Midbrain (tissue), 1 donor: Measurements from ENCODE around the gene NCOA5.
A peak's percentile ranks its signal among the peaks of the same experiment; 100 is the strongest.

Experiments used
- DNase-seq: peaks from one replicate; lab custom pipeline; 2025; lab: John Stamatoyannopoulos, UW

The NCOA5 gene

DNA sequence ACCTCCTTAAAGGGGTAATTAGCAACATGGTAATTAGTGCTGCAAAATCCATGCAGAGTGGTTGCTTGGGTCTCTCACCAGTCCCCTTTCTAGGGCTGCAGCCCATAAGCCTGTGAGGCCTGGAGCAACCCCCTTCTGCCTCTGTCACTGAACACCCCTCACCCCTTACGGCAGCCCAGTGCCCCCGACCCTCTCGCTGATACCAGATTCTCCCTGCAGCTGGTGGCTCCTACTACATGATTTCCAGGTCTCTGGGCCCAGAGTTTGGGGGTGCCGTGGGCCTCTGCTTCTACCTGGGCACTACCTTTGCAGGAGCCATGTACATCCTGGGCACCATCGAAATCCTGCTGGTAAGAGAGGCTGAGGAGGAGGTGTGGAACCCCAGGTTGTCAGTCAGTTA lies 52.7 kb downstream of the NCOA5 start:
- DNase-seq, result no peak

DNA sequence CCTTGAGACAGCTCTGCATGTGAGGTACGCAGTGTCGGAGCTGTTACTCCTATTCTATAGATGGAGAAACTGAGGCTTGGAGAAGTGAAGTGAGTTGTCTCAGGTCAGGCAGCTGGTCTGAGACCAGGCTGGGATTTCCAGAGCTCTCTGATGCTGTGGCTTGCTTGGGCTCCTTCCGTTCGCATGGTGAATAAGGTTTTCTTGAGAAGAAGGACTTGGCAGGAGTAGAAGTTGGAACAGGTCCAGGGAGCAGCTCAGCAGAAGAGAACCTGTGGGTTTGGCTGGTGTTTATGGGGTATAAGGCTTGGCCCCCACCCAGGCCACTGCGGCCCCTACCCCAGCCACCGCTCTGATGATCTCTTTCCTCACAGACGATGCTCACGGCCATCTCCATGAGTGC lies 53.4 kb downstream of the NCOA5 start:
- DNase-seq, result no peak

DNA sequence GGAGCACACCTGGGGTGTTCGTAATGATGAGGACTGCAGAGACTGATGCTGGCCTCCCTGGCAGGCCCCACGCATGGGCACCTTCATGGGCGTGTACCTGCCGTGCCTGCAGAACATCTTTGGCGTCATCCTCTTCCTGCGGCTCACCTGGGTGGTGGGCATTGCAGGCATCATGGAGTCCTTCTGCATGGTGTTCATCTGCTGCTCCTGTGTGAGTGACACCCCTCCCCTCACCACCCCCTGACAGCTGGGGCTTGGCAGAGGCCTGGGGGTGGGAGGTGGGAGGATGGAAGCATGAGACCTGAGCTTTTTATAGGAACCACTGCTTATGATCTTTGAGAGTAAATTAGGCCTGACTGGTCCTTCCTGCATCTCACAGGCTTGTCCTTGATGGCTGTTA lies 54.0 kb downstream of the NCOA5 start:
- DNase-seq, result no peak

DNA sequence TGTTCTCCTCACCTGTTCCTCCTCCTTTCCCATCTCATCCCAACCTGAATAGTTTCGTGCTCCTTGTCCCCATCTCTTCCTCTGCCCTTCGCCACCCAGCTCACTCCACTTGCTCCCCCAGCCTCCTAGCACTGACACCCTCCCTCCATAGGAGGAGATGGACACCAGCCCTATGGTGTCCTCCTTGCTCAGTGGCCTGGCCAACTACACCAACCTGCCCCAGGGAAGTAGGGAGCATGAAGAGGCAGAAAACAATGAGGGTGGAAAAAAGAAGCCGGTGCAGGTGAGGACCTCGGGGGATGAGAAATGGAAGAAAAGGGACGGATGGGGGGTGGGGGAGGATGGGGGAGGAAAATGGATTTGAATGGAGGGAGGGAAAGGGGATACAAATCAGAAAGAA lies 54.5 kb downstream of the NCOA5 start:
- no peak for DNase-seq

DNA sequence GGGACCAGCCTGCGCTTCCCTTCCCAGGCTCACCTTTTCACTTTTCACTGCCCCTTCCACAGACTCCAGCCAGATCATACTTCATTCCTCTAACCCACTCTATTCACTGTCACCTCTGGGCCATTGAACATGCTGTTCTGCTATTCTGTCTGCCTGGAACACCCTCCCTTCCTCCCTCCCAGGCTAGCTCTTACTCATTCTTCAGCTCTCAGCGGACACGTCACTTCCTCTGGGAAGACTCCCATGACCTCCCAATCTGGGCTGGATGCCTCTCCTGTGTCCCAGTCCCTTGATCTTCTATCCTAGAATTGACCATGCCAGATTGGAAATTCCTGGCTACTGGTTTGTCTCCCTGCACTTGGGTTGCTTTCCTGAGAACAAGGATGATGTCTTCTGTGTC lies 55.7 kb downstream of the NCOA5 start:
- no peak for DNase-seq

DNA sequence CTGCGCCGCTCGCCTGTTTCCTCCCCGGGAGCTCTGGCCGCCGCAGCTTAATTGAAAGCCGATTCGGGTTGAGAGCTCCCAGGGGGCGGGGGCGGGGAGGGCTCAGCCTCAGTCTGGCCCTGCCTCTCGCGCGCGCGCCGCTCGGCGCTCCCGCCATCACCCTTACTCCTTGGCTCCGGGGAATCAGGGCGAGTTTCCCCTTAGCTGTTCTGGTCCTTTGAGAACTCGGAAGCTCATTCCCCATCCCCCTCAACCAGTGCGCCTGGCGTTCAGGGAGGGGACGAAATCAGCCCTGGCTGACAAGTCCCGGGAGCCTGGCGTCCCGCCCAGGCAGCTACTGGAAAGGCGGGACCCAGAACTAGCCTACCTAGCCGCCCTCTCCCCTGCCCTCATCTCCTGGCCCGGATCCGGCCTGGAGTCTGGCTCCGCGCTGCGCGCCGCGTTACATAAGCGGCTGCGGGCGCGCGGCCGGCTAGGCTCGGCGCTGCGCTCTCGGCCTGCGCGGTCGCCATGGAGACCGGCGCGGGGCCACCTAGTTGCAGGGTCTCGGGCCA lies 58.0 kb downstream of the NCOA5 start:
- DNase-seq, result peak; percentile 7

DNA sequence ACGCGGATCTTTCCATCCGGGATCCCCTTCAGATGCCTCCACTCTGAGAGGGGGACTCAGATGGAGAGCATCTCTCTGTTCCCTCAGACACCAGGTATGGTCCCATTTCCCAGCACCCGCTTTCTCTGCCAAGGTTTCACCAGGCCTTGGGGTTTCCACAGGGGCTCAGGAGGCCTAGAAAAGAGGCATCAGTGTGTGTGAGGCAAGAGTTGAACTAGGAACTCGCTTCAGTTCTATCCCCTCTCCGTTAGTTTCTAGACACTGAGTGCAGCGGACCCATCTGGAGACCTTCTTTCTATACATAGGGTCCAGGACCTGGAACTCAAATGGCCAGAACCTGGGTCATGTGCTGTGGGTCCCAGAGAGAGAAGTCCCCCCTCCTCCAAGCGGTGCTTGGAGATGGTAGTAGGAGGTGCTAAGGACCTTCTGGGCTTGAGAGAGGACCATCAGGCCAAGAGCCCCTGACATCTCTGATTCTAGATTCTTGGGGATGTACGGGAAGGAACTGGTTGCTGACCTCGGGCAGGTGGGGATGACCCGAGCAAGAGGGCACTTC lies 58.7 kb downstream of the NCOA5 start:
- no peak for DNase-seq

DNA sequence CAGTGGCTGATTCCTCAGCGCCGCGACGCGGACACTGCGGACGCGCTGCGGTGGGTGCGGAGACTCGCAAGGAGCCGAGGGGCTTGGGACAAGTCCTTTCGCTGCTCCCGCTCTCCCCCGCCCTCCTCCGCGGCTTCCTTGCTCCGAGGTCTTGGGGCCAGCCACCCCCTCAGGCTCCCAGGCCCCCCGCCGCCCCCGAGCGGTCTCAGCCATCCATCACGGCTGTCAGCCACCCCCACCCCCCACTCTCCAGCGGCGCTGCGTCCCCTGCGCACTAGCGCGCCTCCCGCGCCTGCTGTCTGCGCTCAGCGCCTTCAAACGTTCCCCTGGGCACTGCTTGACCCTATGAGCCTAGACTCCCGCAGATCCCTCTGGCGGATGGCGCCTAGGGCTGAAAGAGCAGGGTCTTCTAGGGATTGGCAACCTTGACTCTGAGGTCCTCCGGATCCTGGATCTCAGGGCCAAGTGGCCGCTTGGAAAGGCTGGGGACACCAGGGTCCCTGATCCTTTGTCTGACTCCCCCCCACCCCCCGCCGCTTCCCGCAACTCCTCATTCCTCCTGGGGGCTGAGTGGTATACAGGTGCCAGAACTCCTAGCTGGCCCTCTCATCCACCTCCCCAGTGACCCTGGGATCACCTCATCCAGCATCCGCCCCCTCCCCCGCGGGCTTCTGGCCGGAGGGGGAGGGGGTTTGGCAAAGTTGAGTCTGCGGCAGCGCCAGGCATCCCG lies 59.3 kb downstream of the NCOA5 start:
- no peak for DNase-seq

DNA sequence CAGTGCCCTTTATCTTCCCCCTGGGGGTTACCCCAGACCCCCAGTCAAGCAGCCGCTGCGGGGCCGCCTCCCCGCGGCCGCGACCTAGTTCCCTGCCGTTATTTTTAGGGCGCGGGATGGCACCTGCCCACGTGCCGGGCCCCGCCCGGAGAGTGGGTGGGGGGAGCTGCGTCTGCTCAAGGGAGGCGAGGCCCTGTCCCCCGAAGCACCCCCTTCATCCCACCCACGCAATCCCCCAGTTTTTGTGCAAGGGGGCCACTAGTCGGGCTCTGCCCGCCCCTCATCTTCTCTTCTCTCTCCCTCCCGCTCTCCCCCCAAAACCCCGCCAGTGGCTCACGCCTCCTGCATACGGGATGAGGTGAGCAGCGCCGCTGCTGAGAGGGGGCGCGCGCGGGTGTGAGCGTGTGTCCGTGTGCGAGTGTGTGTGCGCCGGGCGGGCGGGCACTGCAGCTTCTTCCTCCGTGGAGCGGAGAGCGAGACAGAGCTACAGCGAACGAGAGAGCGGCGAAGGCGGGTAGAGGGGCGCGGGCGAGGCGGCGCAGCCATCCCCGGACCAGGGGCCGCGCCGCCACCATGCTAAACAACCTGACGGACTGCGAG lies 60.9 kb downstream of the NCOA5 start, which contains the start of gene SLC12A5:
SLC12A5 (plus strand) TSS at position 444 of the 600 bp plus-strand sequence; CDS start at position 574, 130 bp downstream.
- no peak for DNase-seq

DNA sequence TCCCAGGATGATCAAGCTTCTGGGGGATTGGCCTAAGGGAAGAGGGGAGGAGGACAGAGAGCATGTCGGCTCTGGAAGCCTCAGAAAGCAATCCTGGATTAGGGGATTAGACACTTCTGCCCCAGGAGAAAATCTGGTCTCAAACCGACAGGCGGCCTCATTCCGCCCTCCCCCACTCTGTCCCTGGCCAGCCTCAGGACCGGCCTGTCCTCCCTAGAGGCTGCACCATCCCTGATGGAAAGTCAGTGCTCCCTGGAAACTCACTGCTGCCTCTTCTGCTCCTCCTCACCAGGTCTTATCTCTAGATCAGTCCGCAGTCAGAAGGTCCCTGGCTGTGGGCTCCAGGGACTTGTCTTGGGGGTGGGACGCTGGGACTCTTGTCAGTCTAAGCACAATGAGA lies 61.7 kb downstream of the NCOA5 start:
- DNase-seq, result no peak

DNA sequence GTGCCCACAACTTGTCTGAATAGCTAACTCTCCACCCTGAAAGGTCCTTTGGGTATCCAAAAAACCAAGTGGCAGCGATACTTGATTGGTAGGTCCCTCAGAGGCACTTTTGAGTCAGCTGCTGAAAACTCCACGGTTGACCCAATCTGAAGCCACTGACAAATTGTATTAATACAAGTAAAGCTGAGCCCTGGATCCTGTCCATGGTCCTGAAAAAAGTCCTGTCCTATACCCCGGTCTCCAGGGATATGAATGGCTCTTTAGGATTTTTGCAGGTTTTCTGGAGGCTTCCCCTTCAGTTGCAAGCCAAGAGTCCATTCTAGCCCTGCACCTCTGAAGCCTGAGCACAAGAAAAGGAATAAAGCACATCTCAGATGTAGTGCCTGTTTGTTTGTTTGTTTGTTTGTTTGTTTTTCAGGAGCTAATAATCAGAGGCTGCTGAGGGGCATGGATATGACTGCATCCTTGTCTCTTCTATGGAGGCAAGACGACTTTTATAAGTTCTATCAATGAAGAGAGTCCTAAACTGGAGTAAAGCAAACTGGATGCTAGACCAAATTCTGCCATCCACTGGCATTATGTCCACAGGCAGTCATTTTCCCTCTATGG lies 62.4 kb downstream of the NCOA5 start:
- DNase-seq, result peak; percentile 29

DNA sequence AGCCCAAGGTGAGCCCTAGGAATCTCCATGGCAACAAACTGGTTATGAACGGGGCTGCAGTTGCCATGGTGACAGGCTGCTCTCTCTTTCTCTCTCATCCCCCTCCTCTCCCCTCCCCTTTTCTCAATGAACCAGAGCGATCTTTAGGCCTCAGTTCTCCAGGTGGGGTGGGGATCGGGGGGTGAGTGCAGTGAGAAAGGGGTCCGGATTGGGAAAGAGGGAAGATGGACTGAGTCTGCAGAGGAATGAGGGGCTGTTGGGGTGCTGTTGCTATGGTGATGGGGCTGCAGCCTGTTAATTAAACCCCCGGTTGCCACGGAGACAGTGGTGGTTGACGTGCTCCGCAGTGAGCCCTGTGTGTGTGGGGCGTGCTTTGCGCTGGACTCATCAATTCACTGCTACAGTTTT lies 64.4 kb downstream of the NCOA5 start:
- DNase-seq, result no peak

DNA sequence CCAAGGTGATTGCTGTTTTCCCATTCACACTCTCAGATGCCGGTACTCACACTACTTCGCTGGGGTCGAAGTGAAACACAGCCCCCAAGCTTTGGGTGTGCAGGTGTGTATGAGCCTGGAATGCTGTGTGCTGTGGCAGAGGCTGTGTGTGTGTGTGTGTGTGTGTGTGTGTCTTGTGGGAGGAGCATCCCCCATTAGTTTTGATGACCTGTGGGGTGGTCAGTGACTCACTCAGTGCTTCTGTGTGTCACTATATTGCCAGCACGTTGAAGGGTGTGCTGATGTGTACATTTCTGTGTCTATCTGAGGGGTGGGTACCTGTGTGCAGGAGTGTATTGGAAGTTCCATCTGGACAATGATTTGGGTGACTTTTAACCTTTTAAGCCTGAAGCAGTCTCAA lies 65.8 kb downstream of the NCOA5 start:
- DNase-seq, result no peak

DNA sequence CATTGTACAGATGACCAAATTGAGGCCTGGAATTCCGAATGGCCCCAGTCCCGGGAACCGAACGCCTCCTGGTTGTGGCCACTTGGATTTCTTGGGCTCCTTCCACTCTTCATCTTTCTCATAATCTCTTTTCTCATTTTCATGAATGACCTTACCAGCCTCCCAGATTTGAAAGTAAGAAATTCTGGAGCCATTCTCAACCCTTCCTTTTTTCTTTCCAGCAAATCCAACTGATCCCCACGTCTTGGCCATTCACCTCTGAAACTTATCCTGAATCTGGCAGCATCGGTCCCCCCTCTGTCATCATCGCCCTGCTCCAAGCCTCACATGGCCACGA lies 66.6 kb downstream of the NCOA5 start:
- DNase-seq, result no peak

DNA sequence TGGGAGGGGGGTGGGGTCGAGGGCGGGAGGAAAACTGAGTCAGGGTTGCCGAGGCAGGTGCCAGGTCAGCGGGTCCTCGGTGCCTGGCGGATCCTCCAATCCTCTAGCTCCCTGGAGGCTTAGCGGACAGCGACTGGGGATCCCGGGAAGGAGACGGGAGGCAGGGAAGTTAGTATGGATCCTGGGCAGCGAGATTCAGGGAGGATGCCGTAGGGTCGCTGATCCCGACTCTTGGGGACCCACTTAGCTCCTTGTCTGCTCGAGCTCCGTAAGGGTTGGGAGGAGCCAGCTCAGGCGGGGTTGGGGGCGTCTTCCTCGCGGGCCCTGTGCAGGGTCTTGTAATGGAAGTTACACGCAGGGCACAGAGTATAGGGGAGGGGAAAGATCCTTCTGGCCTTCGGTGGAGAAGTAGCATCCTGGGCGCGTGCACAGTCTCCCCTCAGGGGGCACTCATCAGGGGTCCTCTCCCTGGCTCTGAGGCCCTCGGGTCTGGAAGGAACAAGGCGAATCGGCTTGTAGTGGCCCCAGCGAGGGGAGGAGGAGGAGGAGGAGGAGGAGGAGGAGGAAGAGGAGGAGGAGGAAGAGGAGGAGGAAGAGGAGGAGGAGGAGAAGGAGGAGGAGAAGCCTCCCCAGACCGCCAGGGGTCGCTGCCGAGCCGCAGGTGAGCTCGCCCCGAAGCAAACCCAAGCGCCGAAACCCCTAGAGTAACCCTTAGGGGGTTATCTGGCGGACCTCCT lies 67.2 kb downstream of the NCOA5 start:
- peak; percentile 51 for DNase-seq

DNA sequence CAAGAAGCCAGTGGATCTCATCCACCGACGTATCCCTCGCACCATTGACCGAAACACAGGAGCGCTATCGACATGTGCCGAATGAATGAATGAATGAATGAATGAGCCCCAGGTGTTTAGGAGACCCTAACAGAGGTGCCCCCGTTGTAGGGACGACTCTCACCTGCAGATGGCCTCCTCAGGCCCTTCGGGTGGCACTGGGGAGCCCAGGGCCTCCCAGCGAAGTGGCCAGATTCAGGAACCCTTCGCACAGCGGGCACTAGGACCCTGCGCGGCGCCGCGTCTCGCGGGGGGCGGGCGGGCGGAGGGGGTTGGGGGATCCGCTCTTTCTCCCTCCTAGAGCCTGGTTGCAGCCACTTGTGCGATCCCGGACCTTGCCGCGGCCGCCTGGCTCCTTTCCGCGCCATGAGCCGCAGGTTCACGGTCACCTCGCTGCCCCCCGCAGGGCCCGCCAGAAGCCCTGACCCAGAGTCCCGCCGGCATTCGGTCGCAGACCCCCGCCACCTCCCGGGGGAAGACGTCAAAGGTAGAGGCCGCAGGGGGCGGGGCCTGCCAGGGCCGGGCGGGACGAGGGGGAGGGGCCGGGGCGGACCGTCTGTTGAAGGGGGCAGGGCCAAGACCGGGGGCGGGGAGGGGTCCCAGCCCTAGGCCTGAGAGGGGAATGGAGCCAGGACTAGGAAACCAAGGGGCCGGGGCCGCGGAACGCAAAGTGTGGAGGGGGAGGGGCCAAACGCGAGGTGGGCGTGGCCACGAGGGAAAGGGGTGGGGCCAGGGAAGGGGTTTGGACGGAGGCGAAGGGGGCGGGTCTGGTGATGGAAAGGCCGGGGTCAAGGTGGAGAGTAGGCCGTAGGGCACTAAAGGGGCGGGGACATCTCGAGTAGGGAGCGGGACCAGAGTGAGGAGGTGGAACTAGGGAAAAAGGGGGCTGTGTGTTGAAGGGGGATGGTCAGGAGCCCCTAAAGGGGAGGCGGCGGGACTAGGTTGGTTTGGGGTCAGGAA lies 68.1 kb downstream of the NCOA5 start:
- DNase-seq, result peak; percentile 23

DNA sequence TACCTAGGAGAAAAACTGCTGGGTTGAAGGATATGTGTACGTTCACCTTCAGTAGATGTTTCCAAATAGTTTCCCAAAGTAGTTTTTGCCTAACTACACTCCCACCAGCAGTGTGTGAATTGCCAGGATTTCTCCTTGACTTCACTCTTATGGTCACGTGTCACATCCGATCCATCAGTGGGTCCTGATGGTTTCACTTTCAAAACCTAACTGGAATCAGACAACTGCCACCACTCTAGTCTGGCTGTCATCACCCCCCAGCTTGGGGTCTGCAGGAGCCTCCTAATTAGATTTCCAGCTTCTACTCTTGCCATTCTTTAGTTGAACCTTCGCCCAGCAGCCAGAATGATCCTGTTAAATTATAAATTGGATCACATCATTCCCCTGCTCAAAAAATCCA lies 69.2 kb downstream of the NCOA5 start:
- DNase-seq, result no peak

DNA sequence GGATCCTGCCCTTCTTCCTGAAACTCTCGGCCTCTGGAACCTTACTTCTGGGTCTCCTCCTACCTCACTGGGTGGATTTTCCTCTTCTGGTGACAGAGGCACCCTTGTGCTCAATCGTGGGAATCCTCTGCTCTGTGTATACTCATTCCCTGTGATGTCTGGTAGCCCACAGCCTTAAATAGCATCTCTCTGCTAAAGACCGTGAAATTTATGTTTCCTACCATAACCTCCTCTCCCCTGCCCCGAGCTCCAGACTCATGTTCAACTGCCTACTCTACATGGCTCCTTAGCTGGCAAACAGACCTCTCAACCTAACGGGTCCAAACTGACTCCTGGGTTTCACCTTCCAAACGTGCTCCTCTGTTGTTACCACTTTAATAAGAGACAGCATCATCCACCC lies 71.2 kb downstream of the NCOA5 start:
- DNase-seq, result no peak

DNA sequence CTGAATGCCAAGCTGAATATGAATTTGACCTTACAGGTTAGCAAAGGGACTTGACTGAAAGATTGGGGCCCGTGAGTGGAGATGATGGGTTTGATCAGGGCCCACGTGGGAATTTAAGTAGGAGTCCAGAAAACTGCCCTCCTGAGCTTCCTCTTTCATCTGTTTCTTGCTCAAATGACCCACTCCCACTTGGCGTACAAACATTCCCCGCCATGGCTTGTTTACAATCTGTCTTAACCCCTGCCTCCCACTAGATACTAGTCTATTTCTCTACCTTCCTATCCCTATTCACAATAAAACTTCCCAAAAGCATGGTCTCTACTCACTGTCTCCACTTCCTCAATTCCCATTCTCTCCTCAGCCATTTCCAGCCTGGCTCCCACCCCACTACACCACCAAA lies 71.7 kb downstream of the NCOA5 start:
- DNase-seq, result no peak

DNA sequence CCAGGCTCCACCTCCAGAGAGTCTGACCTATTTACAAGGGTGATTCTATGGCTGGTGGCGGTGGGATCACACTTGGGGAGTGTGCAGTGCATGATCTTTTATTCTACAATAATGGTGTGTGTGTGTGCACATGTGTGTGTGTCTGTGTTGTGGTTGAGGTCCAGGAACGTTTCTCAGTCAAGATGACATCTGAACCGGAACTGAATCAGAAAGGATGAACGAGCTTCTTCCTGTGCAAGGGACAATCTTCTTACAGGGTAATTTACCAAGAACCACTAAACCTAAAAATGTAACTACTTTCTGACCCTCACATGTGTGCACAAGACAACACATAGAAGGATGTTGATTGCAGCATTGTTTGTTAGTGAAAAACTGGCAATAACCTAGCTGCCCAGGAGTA lies 72.5 kb downstream of the NCOA5 start:
- DNase-seq, result no peak
